Activated CD4-positive, alpha-beta T cell treated with anti-CD3 and anti-CD28 coated beads, Interleukin-2, Interleukin-6, amounts not matched to agents 100 ng/mL and 50 ng/mL, durations not matched to agents 16 hours and 8 hours (primary cell): ENCODE measurements around the gene SMG7.

Experiments
- DNase-seq: peaks from one replicate; pipeline ENCODE4 v3.0.0-alpha.2; 2020

Gene SMG7

DNA sequence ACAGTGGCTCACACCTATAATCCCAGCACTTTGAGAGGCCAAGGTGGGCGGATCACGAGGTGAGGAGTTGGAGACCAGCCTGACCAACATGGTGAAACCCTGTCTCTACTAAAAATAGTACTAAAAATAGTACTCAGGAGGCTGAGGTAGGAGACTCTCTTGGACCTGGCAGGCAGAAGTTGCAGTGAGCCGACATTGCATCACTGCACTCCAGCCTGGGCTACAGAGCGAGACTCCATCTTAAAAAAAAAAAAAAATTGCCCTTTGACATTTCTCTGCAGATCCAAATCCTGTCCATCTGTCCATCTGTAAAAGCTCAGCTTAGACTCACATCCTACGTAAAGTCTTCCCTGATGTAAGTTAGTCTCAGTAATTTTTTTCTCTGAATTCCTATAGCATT, 124.2 kb downstream of the SMG7 start:
- no peak for DNase-seq

DNA sequence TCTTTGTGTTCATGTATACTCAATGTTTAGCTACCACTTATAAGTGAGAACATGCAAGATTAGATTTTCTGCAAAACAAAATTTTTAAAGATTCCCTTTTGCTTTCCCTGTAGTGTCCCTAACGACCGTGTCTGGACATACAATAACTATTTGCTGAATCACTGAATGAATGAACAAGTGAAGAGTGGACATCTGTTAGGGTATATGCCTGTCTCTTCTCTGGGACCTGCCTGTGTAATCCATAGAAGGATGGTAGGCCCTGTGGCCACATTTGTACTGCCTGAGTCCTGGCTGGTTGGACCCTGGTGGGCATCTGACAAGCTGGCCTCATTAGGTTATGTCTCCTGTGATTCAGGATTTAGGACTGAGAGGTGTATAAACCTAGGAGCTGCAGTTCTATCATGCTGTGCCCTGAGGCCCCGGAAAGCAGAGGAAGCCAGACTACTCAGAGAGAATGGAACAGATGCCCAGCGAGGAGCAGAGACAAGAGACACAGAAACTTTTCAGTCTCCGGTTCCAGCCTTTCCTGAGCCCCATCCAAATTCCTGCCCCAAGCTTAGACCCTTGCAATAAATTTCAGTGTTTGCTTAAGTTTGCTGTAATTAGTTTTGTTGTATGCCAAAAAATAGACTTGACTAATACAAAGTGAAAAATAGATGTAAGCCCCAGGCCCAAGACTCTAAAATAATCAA, 125.5 kb downstream of the SMG7 start:
- DNase-seq: no peak

DNA sequence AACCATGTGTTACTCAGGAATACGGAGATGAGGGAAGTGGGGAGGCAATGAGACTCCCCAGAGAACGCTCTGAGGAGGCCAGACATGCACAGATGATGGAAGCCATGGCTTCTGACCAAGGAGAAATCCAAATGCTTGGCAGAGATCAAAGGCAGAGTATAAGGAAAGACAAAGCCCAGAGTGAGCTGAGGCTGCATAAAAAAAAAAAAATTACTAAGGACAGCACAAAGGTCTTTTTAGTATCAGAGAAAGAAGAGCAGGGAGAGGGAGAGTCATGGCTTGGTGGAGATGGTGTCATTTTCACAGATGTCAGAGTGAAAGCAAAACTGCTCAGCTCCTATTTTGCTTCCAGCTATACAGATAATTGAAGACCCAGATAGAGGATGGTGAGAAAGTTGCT, 126.1 kb downstream of the SMG7 start:
- peak; percentile 23 for DNase-seq

- peak; percentile 19 for DNase-seq
Measured at GRCh38 chr1:183600136-183600535, 127.8 kb downstream of the SMG7 start.

DNA sequence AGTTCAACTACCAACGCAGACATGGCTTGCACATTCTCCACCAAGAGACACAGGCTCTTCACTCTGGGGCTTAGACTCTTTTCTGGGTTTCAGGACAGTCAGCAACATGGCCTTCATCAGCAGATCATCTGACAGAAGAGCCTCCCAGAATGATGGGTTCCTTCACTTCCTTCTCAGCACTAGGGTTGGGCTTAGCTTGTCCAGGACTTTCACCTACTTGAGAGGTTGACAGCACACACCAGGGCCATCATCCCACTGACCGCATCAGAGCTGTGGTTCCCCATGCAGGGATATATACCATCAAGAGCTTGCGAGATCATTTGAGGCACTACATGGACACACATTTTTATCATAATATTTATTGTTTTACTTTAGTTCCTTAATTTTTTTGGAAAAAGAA, 128.3 kb downstream of the SMG7 start:
- no peak for DNase-seq

GRCh38 chr1:183602510-183602909, 130.2 kb downstream of the SMG7 start:
- no peak for DNase-seq
